Activated naive CD8-positive, alpha-beta T cell treated with anti-CD3 and anti-CD28 coated beads, Interleukin-2, amount 50 U/mL, for 24 hours (primary cell): ENCODE measurements around the gene STAT1.

Experiments
- ATAC-seq: fragments of 150-1000 bp; cut with Tn5 transposase; one replicate; pipeline ENCODE4 v1.10.0; 2021
- DNase-seq: peaks from one replicate; pipeline ENCODE4 v3.0.0; 2021
- H3K27ac Mint-ChIP-seq: one replicate; pipeline ENCODE4 v1.8.0; 2021; ENCODE audit warnings: mild to moderate bottlenecking, mixed read lengths
- H3K27me3 Mint-ChIP-seq: one replicate; pipeline ENCODE4 v1.8.0; 2021; ENCODE audit warnings: mixed read lengths
- H3K36me3 Mint-ChIP-seq: one replicate; pipeline ENCODE4 v1.8.0; 2021; ENCODE audit warnings: low read depth, mixed read lengths
- H3K4me1 Mint-ChIP-seq: one replicate; pipeline ENCODE4 v1.8.0; 2021; ENCODE audit warnings: mixed read lengths
- H3K4me3 Mint-ChIP-seq: one replicate; pipeline ENCODE4 v1.8.0; 2021; ENCODE audit warnings: mild to moderate bottlenecking, moderate library complexity, mixed read lengths
- H3K9me3 Mint-ChIP-seq: one replicate; pipeline ENCODE4 v1.8.0; 2021; ENCODE audit warnings: mixed read lengths

The STAT1 gene

DNA sequence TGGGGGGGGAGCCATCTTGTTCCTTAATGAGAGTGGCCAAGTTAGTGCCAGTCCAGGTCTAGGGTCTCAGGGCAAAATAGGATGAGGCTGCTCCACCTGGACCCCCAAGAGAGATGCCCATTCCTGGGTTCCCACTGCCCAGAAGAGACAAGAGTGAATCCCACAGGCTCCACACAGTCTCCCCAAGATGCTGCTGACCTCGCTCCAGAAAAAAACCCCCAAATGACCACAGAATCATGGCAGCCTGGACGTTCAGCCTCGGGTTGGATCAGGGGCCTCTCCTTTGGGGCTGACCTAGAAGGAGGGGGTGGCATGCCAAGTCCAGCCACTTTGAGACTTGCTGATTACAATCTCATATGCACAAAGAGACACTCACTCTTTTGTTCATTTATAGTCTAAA, 25.1 kb downstream of the STAT1 start:
- Mint-ChIP-seq H3K4me3 (no peak overlapping the region), H3K27ac (no peak overlapping the region), H3K4me1 (peaks cover 30% of the 10 kb centered on the region), H3K9me3 (peaks cover 2% of the 10 kb centered on the region), H3K27me3 (no peaks in the 10 kb centered on the region), H3K36me3 (peaks cover 84% of the 10 kb centered on the region)
- ATAC-seq: no peak
- DNase-seq: no peak

DNA sequence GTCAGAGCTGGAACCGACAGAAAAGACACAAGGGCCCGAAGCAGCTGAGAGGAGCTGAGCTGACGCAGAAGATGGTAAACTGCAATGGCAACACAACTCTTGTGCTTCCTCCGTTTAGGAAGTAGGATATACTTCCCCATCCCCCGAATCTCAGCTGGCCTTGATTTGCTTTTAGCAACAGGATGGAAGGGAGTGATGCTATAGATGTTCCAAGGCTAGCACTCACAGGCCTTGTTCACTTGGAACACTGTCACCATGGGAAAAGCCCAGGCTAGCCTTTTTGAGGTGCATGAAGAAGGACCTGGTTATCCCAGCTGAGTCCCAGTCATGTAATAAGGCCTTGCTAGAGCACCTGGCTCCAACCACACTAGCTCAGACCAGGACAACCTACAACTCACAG, 26.0 kb downstream of the STAT1 start:
- Mint-ChIP-seq H3K4me3 (no peak overlapping the region), H3K36me3 (peaks cover 82% of the 10 kb centered on the region), H3K9me3 (no peaks in the 10 kb centered on the region), H3K4me1 (peaks cover 34% of the 10 kb centered on the region), H3K27ac (no peak overlapping the region), H3K27me3 (no peaks in the 10 kb centered on the region)
- DNase-seq: no peak
- ATAC-seq: no peak

DNA sequence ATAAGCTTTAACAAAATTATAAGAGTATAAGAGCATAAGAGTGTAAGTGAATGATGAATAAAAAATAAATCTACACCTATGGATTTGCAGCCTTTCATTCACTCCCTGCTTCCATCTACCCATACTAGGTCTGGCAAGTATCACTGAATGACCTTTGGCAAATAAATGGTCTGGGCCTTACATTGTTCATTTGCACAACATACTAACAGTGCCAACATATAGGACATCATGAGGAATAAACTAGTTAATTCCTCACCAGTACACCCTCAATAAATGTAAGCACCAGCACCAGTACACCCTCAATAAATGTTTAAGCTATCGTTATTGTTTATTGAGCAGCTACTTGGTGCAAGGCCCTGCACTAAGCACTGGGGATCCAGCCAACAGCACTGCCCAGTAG, 26.9 kb downstream of the STAT1 start:
- Mint-ChIP-seq H3K4me3 (no peak overlapping the region), H3K4me1 (peaks cover 41% of the 10 kb centered on the region), H3K27ac (no peak overlapping the region), H3K36me3 (peaks cover 85% of the 10 kb centered on the region), H3K9me3 (no peaks in the 10 kb centered on the region), H3K27me3 (no peaks in the 10 kb centered on the region)
- no peak for ATAC-seq
- no peak for DNase-seq

DNA sequence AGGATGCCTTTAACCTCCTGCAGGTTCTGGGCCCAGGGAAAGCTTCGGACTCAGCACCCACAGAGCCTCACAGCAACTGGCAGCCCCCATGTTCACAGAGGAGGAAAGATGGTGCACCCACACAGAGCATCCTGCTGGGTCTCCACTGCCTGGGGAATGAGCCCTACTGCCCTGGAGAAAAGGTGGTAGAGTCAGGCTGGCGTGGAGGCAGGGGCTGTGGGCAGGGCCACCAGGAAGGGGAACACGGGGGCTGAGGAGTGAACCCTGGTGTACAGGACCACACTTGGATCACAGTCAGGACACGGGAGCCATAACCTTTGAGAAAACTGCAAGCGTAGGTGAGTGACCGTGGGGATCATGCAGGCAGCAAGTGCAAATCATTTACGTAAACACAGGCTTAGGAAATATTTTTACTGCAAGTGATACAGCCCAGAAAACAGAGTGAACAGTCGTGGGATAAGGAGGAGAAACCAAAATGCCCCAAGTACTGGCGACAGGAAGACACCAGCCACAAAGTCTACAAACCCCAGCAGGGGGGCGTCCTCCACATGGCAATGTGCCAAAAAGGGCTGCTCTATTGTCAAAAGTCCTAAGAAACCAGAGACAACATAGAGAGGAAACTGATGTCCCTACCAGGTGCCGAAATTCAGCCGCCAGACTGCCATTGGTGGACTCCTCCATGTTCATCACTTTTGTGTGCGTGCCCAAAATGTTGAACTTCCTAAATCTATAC, 27.6 kb downstream of the STAT1 start:
- H3K4me3 Mint-ChIP-seq: no peak overlapping the region
- H3K36me3 Mint-ChIP-seq: peaks cover 89% of the 10 kb centered on the region
- H3K27me3 Mint-ChIP-seq: no peaks in the 10 kb centered on the region
- no peak for ATAC-seq
- H3K27ac Mint-ChIP-seq: peak overlapping the region; percentile 56
- no peaks in the 10 kb centered on the region for H3K9me3 Mint-ChIP-seq
- no peak for DNase-seq
- H3K4me1 Mint-ChIP-seq: peaks cover 45% of the 10 kb centered on the region

DNA sequence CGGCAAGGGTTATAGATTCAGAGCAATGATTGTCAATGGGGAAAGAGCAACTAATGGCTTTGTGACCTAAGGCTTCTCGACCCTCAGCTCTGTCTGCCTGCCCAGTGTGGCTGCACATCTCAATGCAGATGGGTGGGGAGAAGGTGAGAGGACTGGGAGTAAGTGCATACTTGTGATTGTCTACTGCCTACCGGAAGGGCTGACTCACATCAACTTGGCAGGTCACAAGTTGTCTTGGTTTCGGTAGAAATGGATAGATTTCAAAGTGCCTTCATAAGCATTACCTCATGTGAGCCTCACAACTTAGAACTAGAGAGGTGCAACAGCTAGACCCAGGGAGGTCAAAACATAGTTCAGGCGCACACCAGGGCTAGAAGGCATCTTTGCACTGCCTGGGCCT, 29.4 kb downstream of the STAT1 start:
- H3K4me3 Mint-ChIP-seq: no peak overlapping the region
- peaks cover 59% of the 10 kb centered on the region for H3K4me1 Mint-ChIP-seq
- H3K27ac Mint-ChIP-seq: peak overlapping the region; percentile 17
- peaks cover 90% of the 10 kb centered on the region for H3K36me3 Mint-ChIP-seq
- DNase-seq (no peak), ATAC-seq (peak; percentile 81)
- H3K27me3 Mint-ChIP-seq: no peaks in the 10 kb centered on the region
- H3K9me3 Mint-ChIP-seq: no peaks in the 10 kb centered on the region

DNA sequence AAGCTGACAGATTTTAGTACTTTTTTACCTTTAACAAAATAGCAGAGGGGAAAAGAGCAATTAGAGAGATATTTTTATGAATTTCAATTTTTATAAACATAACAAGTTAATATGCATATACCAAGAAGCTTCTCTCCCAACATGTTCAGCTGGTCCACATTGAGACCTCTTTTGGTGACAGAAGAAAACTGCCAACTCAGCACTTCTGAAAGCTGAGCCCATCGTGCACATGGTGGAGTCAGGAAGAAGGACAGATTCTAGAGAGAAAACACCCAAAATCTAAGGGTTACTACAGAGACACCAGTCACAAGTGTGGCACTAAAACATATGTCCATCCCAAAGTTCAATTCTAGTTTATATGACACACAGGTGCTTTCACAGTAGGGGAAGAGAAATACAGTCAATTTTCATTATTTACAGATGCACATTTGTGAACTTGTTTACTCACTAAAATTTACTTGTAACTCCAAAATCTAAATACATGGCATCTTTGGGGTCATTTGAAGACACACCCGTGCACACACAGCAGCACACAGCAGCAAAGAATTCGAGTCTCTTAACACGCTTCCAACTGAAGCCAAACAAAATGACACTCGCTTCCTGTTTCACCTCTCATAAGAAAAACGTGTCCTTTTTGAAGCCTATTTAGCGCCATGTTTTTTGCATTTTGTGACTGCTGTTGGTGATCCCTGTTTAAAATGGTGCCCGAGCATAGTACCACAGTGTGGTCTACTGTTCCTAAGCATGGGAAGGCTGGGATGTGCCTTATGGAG, 31.5 kb downstream of the STAT1 start:
- Mint-ChIP-seq H3K9me3 (no peaks in the 10 kb centered on the region), H3K4me1 (peaks cover 78% of the 10 kb centered on the region), H3K27me3 (no peaks in the 10 kb centered on the region), H3K36me3 (peaks cover 93% of the 10 kb centered on the region), H3K27ac (peak overlapping the region; percentile 76), H3K4me3 (no peak overlapping the region)
- ATAC-seq (no peak), DNase-seq (no peak)

DNA sequence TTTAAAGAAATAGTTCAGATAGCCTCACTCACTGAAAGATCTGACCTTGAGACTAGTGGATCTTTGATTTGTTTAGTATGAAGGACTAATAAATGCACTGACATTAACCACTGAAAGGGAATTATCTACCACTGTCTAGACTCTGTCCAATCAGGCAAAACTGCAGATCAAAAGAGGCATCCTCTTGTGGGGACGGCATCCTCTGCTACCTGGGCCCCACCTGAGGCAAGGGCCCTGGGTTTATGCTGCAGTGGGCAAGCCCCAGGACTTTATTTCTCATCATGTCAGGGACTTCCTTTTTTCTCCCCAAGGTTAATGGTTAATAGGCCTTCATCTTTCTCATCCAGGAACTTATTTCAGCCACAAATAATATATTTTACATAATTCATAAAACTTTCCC, 32.2 kb downstream of the STAT1 start:
- Mint-ChIP-seq H3K36me3 (peaks cover 91% of the 10 kb centered on the region), H3K27ac (peak overlapping the region; percentile 76), H3K4me3 (no peak overlapping the region), H3K27me3 (no peaks in the 10 kb centered on the region), H3K4me1 (peaks cover 83% of the 10 kb centered on the region), H3K9me3 (no peaks in the 10 kb centered on the region)
- DNase-seq (no peak), ATAC-seq (no peak)

DNA sequence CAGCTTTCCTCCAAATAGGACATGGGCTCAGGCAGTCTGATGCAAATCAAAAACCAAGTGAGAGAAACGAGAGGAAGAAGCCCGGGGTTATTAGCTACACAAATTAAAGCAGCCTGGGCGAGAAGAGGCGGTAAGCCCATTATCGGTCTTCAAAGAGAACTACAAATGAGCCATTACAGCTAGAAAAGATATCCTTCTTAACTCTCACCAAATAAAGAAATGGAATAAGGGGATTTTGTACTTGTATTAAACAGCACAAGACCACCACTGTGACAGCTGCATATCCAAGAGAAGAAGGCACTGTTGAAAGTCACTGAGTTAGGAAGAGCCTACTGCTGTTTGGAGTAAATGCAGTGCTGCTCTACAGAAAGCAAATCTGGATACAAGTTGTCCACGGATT, 32.6 kb downstream of the STAT1 start:
- ATAC-seq (no peak), DNase-seq (no peak)
- peaks cover 93% of the 10 kb centered on the region for H3K36me3 Mint-ChIP-seq
- no peaks in the 10 kb centered on the region for H3K27me3 Mint-ChIP-seq
- no peak overlapping the region for H3K4me3 Mint-ChIP-seq
- peaks cover 83% of the 10 kb centered on the region for H3K4me1 Mint-ChIP-seq
- no peaks in the 10 kb centered on the region for H3K9me3 Mint-ChIP-seq
- H3K27ac Mint-ChIP-seq: peak overlapping the region; percentile 76

DNA sequence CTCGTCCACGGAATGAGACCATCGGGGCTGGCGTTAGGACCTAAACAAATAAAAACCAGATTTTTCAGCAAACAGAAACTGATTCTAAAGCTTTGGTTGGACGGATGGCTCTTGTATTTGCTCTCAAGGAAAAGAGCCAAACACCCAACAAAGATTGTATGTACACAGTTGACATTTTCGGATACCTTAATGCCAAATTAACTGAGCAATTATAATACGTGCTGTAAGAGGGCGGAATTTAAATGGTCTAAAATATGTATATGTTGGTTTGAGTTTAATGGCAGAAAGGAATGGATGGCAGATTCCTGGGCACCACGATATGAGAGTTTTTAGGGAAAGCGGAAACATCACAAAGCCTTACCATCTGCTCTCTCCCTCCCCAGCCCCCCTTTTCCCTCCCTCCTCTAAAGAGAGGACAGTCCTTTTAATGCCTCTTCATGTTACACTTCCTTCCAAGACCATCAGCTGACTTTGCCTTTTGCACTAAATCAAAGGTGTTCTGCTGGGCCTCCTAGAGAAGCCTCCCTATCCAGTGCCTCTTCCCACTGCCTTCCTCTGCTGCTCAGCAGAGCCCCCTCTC, 33.3 kb downstream of the STAT1 start:
- H3K36me3 Mint-ChIP-seq: peaks cover 93% of the 10 kb centered on the region
- no peaks in the 10 kb centered on the region for H3K27me3 Mint-ChIP-seq
- no peaks in the 10 kb centered on the region for H3K9me3 Mint-ChIP-seq
- H3K27ac Mint-ChIP-seq: peak overlapping the region; percentile 80
- no peak overlapping the region for H3K4me3 Mint-ChIP-seq
- H3K4me1 Mint-ChIP-seq: peaks cover 80% of the 10 kb centered on the region
- DNase-seq: no peak
- no peak for ATAC-seq

DNA sequence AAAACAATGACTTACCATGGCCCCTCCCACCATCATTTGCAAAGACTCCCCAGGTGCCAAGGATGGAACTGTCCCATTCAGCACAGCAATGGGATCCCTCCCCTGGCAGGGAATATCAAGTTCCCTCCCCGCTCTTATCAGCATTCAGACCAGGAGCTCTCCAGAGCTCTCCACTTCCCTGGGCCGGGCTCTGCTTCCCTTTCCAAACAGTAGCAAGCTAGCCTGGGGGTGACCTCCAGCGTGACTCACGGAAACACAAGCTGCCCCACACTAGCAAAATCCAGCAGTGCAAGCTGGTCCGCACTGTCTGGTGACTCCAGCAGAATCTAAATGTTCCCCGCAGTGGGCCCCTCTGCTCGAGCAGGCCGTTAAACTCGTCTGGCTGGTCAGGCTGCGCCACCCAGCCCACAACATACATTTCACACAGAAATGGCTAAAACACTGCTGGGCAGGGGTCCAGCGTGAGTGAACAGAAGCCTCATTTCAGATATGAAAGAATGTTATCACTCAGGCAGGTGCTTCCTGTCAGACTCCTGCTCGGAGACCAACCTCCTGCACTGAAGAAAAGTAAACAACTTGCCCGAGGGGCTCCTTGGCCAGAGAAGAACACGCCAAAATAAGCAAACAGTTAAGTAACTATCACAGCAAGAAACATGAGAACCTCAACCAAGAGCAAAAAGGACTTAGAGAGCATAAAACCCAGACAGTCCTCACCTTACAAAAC, 33.9 kb downstream of the STAT1 start:
- no peak for ATAC-seq
- Mint-ChIP-seq H3K9me3 (no peaks in the 10 kb centered on the region), H3K27ac (peak overlapping the region; percentile 80), H3K4me1 (peaks cover 76% of the 10 kb centered on the region), H3K36me3 (peaks cover 95% of the 10 kb centered on the region), H3K27me3 (no peaks in the 10 kb centered on the region), H3K4me3 (no peak overlapping the region)
- no peak for DNase-seq

DNA sequence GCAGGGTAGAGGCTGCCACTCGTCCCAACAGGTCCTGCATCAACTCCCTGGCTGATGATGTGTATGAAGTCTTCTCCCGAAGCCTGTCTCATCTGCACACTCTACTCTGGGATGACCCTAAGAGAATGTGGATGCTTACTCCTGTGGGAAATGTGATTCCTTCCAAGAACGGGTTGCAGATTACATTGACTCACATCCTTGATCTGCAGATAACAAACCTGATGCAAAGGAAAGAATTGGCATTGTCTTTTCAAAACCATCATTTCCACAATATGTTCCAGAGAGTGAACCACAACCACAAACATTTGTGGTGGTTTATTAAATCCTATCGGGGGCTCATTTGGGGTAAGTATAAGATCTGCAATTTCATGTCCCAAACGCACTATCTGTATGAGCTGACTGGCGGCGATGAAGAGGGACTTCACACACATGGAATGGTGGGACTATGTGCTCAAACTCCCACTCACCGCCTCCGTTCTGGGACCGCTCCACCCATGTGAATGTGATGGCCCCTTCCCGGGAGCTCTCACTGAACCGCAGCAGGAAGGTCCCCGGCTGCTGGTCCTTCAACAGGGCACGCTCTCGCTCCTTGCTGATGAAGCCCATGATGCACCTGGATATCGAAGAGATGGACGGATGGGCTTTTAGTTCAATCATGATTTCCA, 35.5 kb downstream of the STAT1 start:
- Mint-ChIP-seq H3K9me3 (no peaks in the 10 kb centered on the region), H3K4me3 (no peak overlapping the region), H3K36me3 (peaks cover 92% of the 10 kb centered on the region), H3K27me3 (no peaks in the 10 kb centered on the region), H3K4me1 (peaks cover 70% of the 10 kb centered on the region), H3K27ac (peak overlapping the region; percentile 74)
- DNase-seq: no peak
- peak; percentile 35 for ATAC-seq

DNA sequence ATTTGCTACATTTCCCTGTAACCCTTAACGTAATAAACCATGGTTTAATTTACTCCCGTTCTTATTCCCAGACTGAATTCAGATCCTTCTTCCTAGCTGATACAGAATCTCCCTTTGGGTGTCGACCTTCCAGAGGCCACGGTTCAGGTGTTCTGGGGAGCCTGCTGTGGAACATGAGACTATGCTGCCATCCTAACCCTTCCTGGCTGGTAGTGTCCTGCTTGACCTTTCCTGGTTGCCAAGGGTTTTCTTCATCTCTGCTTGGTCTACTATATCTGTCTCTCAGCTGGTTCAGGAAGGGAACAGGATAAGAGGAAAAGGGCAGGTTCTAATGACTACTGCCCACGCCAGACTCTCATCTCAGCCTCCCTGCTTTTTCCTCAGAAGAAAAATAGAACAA, 36.5 kb downstream of the STAT1 start:
- Mint-ChIP-seq H3K27ac (peak overlapping the region; percentile 74), H3K36me3 (peaks cover 89% of the 10 kb centered on the region), H3K9me3 (no peaks in the 10 kb centered on the region), H3K4me1 (peaks cover 59% of the 10 kb centered on the region), H3K4me3 (no peak overlapping the region), H3K27me3 (no peaks in the 10 kb centered on the region)
- DNase-seq (no peak), ATAC-seq (no peak)

DNA sequence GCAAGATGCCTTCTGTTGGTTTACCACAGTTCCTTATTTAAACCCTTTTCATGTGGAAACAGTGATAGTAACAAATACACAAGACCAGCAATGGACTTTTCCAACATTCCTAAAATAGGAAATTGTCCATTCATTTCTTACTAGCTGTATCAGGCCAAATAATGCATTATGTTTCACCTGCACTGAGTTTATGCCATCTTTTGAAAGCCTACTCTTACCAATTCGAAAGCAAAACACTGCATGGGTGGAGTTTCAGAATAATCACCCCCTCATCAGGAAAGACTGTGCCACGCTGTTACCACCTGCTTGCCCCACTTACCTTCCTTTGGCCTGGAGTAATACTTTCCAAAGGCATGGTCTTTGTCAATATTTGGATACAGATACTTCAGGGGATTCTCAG, 37.5 kb downstream of the STAT1 start:
- Mint-ChIP-seq H3K4me3 (no peak overlapping the region), H3K9me3 (no peaks in the 10 kb centered on the region), H3K27ac (peak overlapping the region; percentile 84), H3K27me3 (no peaks in the 10 kb centered on the region), H3K4me1 (peaks cover 51% of the 10 kb centered on the region), H3K36me3 (peaks cover 82% of the 10 kb centered on the region)
- no peak for DNase-seq
- ATAC-seq: no peak

DNA sequence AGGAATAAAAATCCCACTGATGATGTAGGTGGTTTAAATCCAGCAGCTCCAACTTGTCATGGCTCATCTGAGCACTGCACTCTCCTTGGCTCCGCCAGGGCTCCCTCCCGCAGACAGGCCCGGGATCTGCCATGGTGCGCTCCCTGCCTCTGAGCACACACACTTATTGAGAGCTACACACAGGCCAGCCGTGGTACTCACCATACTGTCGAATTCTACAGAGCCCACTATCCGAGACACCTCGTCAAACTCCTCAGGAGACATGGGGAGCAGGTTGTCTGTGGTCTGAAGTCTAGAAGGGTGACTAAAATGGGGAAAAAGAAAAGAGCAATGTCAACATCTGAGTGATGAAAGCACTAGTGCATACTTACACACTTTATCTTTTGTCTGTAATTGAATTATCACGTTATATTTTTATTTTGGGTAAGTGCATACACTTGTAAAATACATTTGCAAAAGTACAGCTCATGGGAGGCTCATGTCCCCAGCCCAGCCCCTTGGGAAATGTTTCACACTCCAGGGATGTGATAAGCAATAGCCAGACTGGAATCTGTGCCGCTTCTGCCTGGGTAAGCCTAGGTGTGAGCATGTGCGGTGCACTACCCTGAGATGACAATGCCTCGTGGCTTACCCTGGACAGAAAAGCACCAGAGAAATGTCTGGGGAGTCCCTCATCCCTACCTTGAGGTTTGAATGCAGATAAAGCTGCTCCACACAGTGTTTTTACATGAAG, 39.2 kb downstream of the STAT1 start:
- Mint-ChIP-seq H3K36me3 (peaks cover 82% of the 10 kb centered on the region), H3K4me1 (peaks cover 46% of the 10 kb centered on the region), H3K4me3 (no peak overlapping the region), H3K27me3 (no peaks in the 10 kb centered on the region), H3K9me3 (no peaks in the 10 kb centered on the region), H3K27ac (peak overlapping the region; percentile 76)
- DNase-seq: no peak
- ATAC-seq: peak; percentile 48
